Muscle layer of colon (tissue), 2 donors: ENCODE data around the gene WIZ.
"Not testable (repeated sequence)": the region's sequence is repeated elsewhere in the genome, so short reads cannot be mapped to it uniquely, and the experiment has no call there.

Experiments used
- H3K27ac ChIP-seq: one replicate; pipeline ENCODE4 v1.7.0; 2013; ENCODE audit warnings: low read depth, mild to moderate bottlenecking, low read length, moderate library complexity
- H3K27me3 ChIP-seq, 2 donors: one replicate each; pipeline ENCODE4 v1.7.0; 2013; ENCODE audit warnings: low read length in 2 of 2, mild to moderate bottlenecking in 2 of 2; ENCODE audit not compliant: insufficient read depth in 2 of 2, control insufficient read depth in 1 of 2
- H3K36me3 ChIP-seq: one replicate; pipeline ENCODE4 v1.7.0; 2013; ENCODE audit warnings: mild to moderate bottlenecking, low read length; ENCODE audit not compliant: insufficient read depth
- H3K4me1 ChIP-seq: one replicate; pipeline ENCODE4 v1.7.0; 2013; ENCODE audit warnings: mild to moderate bottlenecking, low read length; ENCODE audit not compliant: insufficient read depth
- H3K4me3 ChIP-seq, 2 donors: one replicate each; pipeline ENCODE4 v1.7.0; 2013; ENCODE audit warnings: low read length in 2 of 2, low read depth in 1 of 2, mild to moderate bottlenecking in 1 of 2, moderate library complexity in 1 of 2
- H3K9ac ChIP-seq: one replicate; pipeline ENCODE4 v1.7.0; 2013; ENCODE audit warnings: low read length
- H3K9me3 ChIP-seq: one replicate; pipeline ENCODE4 v1.7.0; 2013; ENCODE audit warnings: mild to moderate bottlenecking, low read length
- donor health status: abdominal sarcoma.
- donor health status: Adenocarcinoma of cecum.

Gene WIZ

DNA sequence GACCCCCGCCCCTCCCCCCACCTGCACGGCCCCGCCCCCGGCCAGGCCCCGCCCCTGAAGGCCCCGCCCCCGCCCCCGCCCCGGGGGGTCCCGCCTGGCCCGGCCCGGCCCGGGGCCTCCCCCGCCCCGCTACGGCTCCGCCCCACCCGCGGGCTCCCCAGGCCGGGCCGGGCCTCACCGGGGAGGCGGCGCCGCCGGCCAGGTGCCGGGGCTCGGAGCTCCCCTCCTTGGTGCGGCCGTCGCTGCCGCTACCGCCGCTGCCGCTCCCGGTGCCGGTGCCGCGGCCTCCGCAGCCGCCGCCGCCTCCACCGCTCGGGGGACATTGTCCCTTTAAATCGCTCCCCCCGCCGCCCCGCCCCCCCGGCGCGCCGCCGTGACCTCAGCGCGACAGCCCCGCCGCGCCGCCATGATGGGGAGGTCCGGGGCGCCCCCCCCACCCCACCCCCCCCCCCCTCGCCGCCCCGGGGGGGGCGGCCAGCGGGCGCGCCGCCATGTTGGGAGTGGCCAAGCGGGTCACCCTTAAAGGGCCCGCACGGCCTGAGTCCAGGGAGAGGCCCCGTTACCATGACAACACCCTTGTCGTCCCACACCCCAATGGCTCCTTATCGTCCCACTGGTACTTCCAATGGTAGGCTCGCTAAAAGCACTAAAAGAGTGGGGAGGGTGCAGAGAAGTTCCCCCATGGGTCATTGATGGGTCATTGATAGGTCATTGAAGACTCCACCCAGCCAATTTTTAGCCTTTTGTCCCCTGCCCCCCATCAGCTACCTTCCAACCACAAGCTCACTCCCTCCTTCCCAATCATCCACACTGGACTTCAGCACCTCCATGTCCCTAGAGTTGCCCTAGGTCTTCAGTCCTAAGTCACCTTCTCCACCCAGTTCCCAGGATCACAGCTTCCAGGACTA lies at the start of gene WIZ:
WIZ (minus strand) TSS at position 337 of the 908 bp plus-strand sequence. CDS start 1,649 bp downstream, outside the sequence.
- Histone ChIP-seq H3K4me1 (peaks cover 8% of the 10 kb centered on the region), H3K9ac (peak within 1 kb of the TSS; percentile 44), H3K9me3 (no peaks in the 10 kb centered on the region), H3K27ac (peak within 1 kb of the TSS; percentile 47), H3K4me3 (peak within 1 kb of the TSS; percentile 60 to 81), H3K36me3 (peaks cover 6% of the 10 kb centered on the region), H3K27me3 (peaks cover 0 to 6% of the 10 kb centered on the region in 2 donors)

DNA sequence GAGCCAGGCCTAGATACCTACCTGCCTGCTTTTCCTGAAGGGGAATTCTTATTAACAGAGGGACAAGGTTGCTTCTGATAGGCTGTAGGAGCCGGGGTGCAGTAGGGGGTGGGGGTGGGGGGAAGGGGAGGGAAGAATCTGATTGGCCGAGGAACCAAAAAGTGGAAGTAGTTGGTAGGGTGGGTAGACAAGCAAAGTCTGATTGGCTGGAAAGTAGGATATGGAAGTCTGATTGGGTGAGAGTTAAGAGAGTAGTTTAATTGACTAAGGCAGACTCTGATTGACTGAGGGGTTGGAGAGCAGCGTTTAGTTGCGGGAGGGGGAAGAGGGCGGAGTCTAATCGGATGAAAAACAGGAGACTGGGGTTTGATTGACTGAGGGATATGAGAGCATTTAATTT lies 49.2 kb upstream of the WIZ start:
- peaks cover 0 to 6% of the 10 kb centered on the region in 2 donors for H3K27me3 ChIP-seq
- no peak overlapping the region for H3K27ac ChIP-seq
- no peak overlapping the region for H3K9ac ChIP-seq
- no peak overlapping the region for H3K4me3 ChIP-seq
- no peaks in the 10 kb centered on the region for H3K9me3 ChIP-seq
- H3K4me1 ChIP-seq = no peaks in the 10 kb centered on the region
- H3K36me3 ChIP-seq = no peaks in the 10 kb centered on the region

DNA sequence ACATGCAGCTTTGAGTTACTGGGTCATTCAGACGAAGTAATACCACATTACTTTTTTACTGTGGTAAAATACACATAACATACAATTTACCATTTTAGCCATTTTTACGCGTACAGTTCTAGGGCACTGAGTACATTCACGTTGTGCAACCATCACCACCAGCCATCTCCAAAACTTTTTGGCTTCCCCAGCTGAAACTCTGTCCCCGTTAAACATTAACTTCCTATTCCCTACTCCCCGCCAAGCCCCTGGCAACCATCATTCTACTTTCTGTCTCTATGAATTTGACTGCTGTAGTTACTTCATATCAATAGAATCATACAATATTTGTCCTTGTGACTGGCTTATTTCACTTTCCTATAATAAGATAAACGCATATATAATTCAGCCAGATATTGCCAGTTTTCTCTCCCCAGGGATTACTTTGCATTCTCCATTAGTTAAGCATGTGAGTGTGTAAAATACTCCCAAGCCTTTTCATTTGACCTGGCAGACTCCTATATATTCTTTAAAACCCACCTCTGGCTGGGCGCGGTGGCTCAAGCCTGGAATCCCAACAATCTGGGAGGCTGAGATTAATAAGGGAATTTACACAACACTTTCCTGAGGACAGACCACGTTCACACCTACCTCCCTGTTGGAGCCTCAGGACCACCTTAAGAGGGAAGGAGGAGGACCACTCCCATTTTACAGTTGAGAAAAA lies 48.6 kb upstream of the WIZ start:
- Histone ChIP-seq H3K36me3 (no peaks in the 10 kb centered on the region), H3K9ac (no peak overlapping the region), H3K27ac (no peak overlapping the region), H3K4me3 (no peak overlapping the region), H3K9me3 (no peaks in the 10 kb centered on the region), H3K4me1 (no peaks in the 10 kb centered on the region), H3K27me3 (peaks cover 0 to 6% of the 10 kb centered on the region in 2 donors)

GRCh38 chr19:15495151-15495550 lies 45.4 kb upstream of the WIZ start:
- no peaks in the 10 kb centered on the region for H3K36me3 ChIP-seq
- H3K9me3 ChIP-seq = no peaks in the 10 kb centered on the region
- no peak overlapping the region for H3K4me3 ChIP-seq
- no peaks in the 10 kb centered on the region for H3K27me3 ChIP-seq
- no peak overlapping the region for H3K27ac ChIP-seq
- no peaks in the 10 kb centered on the region for H3K4me1 ChIP-seq
- H3K9ac ChIP-seq = no peak overlapping the region

DNA sequence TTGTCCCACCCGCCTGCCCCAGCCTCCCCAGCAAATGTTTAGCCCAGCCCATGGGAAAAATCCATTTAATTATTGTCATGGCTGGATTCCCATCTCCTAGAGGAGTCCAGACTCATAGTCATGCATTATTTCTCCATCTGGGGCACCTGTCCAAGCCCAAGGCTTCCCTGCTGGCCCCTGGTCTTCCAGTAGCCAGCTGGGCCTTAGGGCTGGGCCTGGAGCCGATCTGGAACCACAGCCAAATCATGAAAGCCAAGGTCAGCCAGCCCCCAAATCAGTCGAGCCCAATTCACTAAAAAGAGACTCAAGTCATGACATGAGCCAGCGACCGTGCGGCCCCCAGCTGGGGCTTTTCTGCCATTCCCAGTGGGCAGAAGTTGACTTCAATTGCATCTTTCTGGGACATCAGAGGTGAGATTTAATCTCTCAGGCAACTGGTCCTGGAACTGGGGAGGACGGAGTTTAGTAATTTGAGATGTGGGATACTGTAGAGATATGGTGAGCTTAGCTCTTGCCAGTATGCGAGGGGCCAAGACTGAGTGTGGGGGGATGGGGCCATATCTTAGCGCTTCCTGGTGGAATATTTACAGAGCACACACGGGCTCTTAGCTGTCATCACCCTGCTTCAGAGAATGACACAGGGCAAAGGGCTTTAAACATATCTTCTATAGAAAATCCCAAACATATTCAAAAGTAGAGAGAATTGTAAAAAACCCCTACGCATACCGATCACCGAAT lies 38.9 kb upstream of the WIZ start:
- no peaks in the 10 kb centered on the region for H3K4me1 ChIP-seq
- no peak overlapping the region for H3K4me3 ChIP-seq
- H3K27ac ChIP-seq = no peak overlapping the region
- no peaks in the 10 kb centered on the region for H3K27me3 ChIP-seq
- no peaks in the 10 kb centered on the region for H3K36me3 ChIP-seq
- no peak overlapping the region for H3K9ac ChIP-seq
- H3K9me3 ChIP-seq = no peaks in the 10 kb centered on the region

- Histone ChIP-seq H3K9ac (no peak overlapping the region), H3K4me1 (no peaks in the 10 kb centered on the region), H3K36me3 (no peaks in the 10 kb centered on the region), H3K9me3 (no peaks in the 10 kb centered on the region), H3K27ac (no peak overlapping the region), H3K27me3 (no peaks in the 10 kb centered on the region), H3K4me3 (no peak overlapping the region)
Measured at GRCh38 chr19:15487038-15487437, 37.3 kb upstream of the WIZ start.

DNA sequence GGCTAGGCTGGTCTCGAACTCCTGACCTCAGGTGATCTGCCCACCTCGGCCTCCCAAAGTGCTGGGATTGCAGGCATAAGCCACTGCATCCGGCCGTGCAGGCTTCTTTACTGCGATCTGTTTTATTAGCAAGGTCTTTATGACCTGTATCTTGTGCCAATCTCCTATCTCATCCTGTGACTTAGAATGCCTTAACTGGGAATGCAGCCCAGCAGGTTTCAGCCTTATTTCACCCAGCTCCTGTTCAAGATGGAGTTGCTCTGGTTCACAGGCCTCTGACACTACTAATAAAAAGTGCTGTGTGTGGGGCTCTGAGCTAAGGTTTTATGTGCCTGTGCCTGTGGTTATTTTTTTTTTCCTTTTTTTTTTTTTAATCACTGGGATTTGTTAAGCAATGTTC lies 36.0 kb upstream of the WIZ start:
- not testable (repeated sequence) for H3K27ac ChIP-seq, H3K36me3 ChIP-seq, H3K4me1 ChIP-seq, H3K9me3 ChIP-seq, H3K4me3 ChIP-seq, H3K27me3 ChIP-seq, H3K9ac ChIP-seq

DNA sequence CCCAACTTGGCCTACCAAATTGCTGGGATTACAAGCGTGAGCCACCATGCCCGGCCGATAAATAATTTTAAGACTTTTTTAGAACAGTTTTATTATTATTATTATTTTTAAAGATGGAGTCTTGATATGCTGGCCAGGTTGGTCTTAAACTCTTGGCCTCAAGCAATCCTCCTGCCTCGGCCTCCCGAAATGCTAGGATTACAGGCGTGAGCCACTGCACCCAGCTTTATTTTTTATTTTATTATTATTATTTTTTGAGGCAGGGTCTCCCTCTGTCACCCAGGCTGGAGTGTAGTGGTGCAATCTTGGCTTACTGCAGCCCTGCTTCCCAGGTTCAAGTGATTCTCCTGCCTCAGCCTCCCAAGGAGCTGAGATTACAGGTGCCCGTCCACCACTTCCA lies 31.2 kb upstream of the WIZ start:
- not testable (repeated sequence) for H3K36me3 ChIP-seq, H3K27ac ChIP-seq, H3K4me3 ChIP-seq, H3K4me1 ChIP-seq, H3K9ac ChIP-seq, H3K9me3 ChIP-seq, H3K27me3 ChIP-seq

GRCh38 chr19:15479391-15480345 lies 29.9 kb upstream of the WIZ start, which contains the start of gene PGLYRP2:
Gene PGLYRP2 (minus strand): TSS chr19:15479501. CDS start chr19:15479371, 130 bp downstream.
- H3K4me1 ChIP-seq = no peaks in the 10 kb centered on the region
- H3K36me3 ChIP-seq = no peaks in the 10 kb centered on the region
- no peaks in the 10 kb centered on the region for H3K9me3 ChIP-seq
- no peak within 1 kb of the TSS for H3K27ac ChIP-seq
- no peak within 1 kb of the TSS for H3K4me3 ChIP-seq
- H3K27me3 ChIP-seq = no peaks in the 10 kb centered on the region
- H3K9ac ChIP-seq = no peak within 1 kb of the TSS

DNA sequence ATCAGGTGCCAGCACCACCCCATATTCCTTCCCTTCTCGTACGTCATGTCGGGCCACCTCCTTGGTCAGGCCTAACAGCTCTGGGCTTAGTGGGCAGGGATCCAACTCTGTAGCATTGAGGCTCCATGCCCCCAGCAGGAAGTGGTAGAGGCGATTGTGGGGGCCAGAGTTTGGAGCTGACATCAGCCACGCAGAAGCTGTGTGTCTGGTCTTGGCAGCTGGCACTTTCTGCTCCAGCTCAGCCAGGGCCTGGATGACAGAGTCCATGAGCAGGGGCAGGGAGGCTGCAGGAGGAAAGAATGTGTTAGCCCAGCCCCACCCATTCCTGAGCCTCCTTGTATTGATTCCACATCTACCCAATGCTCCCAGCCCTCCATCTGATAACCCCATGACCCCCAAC lies 26.6 kb upstream of the WIZ start:
- H3K9ac ChIP-seq = no peak overlapping the region
- no peaks in the 10 kb centered on the region for H3K36me3 ChIP-seq
- no peak overlapping the region for H3K4me3 ChIP-seq
- no peak overlapping the region for H3K27ac ChIP-seq
- no peaks in the 10 kb centered on the region for H3K9me3 ChIP-seq
- peaks cover 0 to 6% of the 10 kb centered on the region in 2 donors for H3K27me3 ChIP-seq
- H3K4me1 ChIP-seq = no peaks in the 10 kb centered on the region
